Adrenal gland (tissue), 5 donors: ENCODE results near the gene TRAF7.

Source experiments
- POLR2A ChIP-seq, 2 donors: fragments of 450-650 bp; IDR thresholded peaks; one replicate each; pipeline ENCODE4 v1.6.1; 2017; ENCODE audit warnings: antibody characterized with exemption in 2 of 2, mild to moderate bottlenecking in 2 of 2, moderate library complexity in 1 of 2
- TF ChIP-seq, protein P1 (sequence below), 6 experiments: fragments of 450-650 bp in 4 of 6; fragments of 200-600 bp in 2 of 6; sonication (generic) in 1 of 6; IDR thresholded peaks; 1 replicate in 5 of 6; 2 replicates in 1 of 6; pipeline versions ENCODE4 v1.5.1 to v1.8.0; 2016 to 2021; ENCODE audit warnings: antibody characterized with exemption in 6 of 6, mild to moderate bottlenecking in 2 of 6, moderate library complexity in 1 of 6
- donor health status: DM: no; HTN: no; CAD: no.

DNA sequence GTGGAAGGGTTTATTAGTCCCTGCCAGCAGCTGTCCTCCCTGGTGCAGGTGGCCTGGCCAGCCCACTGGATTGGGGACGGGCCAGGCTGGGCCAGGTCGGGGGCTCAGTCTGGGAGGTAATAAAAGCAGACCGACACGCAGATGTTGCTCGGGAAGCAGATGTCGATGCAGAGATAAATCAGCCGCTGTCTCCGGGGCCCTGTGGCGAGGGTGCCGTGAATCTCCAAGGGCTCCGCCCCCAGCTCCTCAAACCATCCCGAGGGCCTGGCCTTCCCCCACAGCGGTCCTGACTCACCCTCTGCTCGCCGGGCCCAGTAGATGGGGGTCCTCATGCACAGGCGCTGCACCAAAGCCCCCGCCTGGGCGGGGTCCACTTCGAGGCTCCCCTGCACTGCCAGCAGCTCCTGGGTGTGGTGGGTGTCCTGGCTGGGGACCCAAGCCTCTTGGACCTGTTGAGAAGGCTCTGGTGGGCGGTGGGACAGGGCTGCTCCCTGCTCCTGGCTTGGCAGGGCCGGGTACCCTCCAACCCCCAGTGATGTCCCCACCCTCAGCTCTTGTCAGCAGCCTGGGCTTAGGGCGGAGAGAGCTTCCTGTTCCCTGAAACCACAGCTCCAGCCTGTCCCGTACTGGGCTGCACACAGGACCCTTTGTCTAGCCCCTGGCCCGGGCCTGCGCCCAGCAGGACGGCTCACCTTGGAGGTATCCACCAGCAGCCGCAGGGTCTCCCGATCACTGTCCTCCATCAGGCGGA, 53.9 kb downstream of the TRAF7 start:
- TF ChIP-seq, protein P1, sequence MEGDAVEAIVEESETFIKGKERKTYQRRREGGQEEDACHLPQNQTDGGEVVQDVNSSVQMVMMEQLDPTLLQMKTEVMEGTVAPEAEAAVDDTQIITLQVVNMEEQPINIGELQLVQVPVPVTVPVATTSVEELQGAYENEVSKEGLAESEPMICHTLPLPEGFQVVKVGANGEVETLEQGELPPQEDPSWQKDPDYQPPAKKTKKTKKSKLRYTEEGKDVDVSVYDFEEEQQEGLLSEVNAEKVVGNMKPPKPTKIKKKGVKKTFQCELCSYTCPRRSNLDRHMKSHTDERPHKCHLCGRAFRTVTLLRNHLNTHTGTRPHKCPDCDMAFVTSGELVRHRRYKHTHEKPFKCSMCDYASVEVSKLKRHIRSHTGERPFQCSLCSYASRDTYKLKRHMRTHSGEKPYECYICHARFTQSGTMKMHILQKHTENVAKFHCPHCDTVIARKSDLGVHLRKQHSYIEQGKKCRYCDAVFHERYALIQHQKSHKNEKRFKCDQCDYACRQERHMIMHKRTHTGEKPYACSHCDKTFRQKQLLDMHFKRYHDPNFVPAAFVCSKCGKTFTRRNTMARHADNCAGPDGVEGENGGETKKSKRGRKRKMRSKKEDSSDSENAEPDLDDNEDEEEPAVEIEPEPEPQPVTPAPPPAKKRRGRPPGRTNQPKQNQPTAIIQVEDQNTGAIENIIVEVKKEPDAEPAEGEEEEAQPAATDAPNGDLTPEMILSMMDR (IDR thresholded peaks at IDR 0.05), result no peak
- TF ChIP-seq POLR2A (IDR thresholded peaks at IDR 0.05), result no peak
